Panc1 (cell line): ENCODE results near the gene NACC1.

Experiments
- CTCF ChIP-seq: fragments of 450-650 bp; IDR thresholded peaks from 2 replicates; pipeline ENCODE4 v1.5.1; 2017; ENCODE audit warnings: mild to moderate bottlenecking
- TCF7L2 ChIP-seq: IDR thresholded peaks from 2 replicates; pipeline ENCODE4 v1.6.1; 2011; ENCODE audit warnings: mild to moderate bottlenecking, low read depth, low read length, inconsistent platforms

DNA sequence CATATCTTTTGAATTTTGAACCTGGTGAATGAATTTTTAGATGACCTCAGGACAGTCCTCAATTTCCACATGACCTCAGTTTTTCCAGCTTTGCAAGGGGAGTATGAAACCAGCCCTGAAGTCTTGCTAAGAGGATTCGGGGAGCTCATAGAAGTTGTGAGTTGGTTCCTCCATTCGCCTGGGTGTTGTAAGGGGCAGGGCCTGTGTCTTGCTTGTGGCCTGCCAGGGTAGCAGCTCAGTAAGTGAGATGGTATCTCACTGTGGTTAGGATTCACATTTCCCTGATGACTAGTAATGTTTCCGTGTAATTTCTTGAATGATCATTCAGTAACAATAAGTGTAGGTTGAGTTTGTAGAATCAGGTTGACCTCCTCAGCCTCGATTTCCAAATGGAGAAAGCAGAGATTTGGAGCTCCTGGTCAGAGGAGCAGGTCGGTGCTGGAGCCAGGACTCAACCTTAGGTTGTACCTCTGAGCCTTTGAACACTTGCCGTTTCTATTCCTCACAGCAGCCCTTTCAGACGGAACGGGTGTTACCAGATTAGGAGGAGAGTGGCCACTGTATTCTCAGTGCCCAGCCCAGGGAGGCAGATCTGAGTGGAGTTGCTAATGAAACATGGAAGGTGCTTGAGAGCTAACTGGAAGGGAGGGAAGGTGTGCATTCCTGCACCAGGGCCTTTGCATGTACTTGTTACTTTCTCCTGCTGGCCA lies 14.6 kb downstream of the NACC1 start:
- no peak for TF ChIP-seq CTCF
- TF ChIP-seq TCF7L2: no peak
